Ammon's horn (tissue), 1 donor: ENCODE data around the gene KAZN.
"Not testable (repeated sequence)": the region's sequence is repeated elsewhere in the genome, so short reads cannot be mapped to it uniquely, and the experiment has no call there.

ENCODE experiments used
- DNase-seq: peaks from one replicate; pipeline ENCODE4 v3.0.0-alpha.2; 2016; ENCODE audit warnings: low spot score

KAZN gene

GRCh38 chr1:14956579-14957195, 358.2 kb downstream of the KAZN start:
- no peak for DNase-seq

GRCh38 chr1:14957375-14958098, 359.1 kb downstream of the KAZN start:
- DNase-seq, result no peak

- no peak for DNase-seq
These were observed 360.0 kb downstream of the KAZN start for GRCh38 chr1:14958249-14959058.

GRCh38 chr1:14959059-14959694, 360.7 kb downstream of the KAZN start:
- no peak for DNase-seq

- no peak for DNase-seq
These were observed 363.3 kb downstream of the KAZN start for GRCh38 chr1:14961661-14962267.

GRCh38 chr1:14962407-14962806, 363.9 kb downstream of the KAZN start:
- no peak for DNase-seq

- not testable (repeated sequence) for DNase-seq
These were observed 365.6 kb downstream of the KAZN start for GRCh38 chr1:14963791-14964710.

GRCh38 chr1:14964711-14965055, 366.2 kb downstream of the KAZN start:
- no peak for DNase-seq

- peak; percentile 78 for DNase-seq
These were observed 369.9 kb downstream of the KAZN start for GRCh38 chr1:14968251-14968851.

- DNase-seq, result no peak
These were observed 370.5 kb downstream of the KAZN start for GRCh38 chr1:14969006-14969405.

GRCh38 chr1:14970115-14970798, 371.8 kb downstream of the KAZN start:
- peak; percentile 53 for DNase-seq

- DNase-seq, result no peak
These were observed 372.3 kb downstream of the KAZN start for GRCh38 chr1:14970799-14971141.

GRCh38 chr1:14971221-14971620, 372.7 kb downstream of the KAZN start:
- DNase-seq, result no peak

- no peak for DNase-seq
These were observed 373.6 kb downstream of the KAZN start for GRCh38 chr1:14972107-14972506.

GRCh38 chr1:14973773-14974172, 375.3 kb downstream of the KAZN start:
- DNase-seq, result no peak

GRCh38 chr1:14974361-14974760, 375.9 kb downstream of the KAZN start:
- DNase-seq, result no peak

- DNase-seq, result no peak
These were observed 376.6 kb downstream of the KAZN start for GRCh38 chr1:14975119-14975518.

GRCh38 chr1:14976256-14976655, 377.8 kb downstream of the KAZN start:
- DNase-seq, result no peak

- no peak for DNase-seq
These were observed 378.9 kb downstream of the KAZN start for GRCh38 chr1:14977338-14977931.
